Neural progenitor cell (in vitro differentiated cells): Measurements from ENCODE around the gene BSN. TPM values are rescaled to one million over a fixed set of nuclear protein-coding genes. Genes with fewer than 3 reads are reported as not detected.

Experiments used
- DNase-seq: peaks from one replicate; pipeline ENCODE4 v3.0.0-alpha.2; 2016; ENCODE audit warnings: low spot score
- H2AFZ ChIP-seq: fragments of 200-600 bp; sonication (generic); replicated peaks from 2 replicates; pipeline ENCODE4 v1.6.1; 2016; ENCODE audit warnings: antibody characterized with exemption
- H3F3A ChIP-seq: fragments of 200-600 bp; sonication (generic); 2 replicates; pipeline ENCODE4 v1.6.1; 2016; ENCODE audit warnings: antibody characterized with exemption, low read depth
- H3K27ac ChIP-seq: fragments of 200-600 bp; sonication (generic); 2 replicates; pipeline ENCODE4 v1.5.1; 2016; ENCODE audit warnings: mild to moderate bottlenecking
- H3K27me3 ChIP-seq: fragments of 200-600 bp; sonication (generic); 2 replicates; pipeline ENCODE4 v1.6.1; 2016; ENCODE audit warnings: mild to moderate bottlenecking, moderate library complexity
- H3K36me3 ChIP-seq: fragments of 200-600 bp; sonication (generic); 2 replicates; pipeline ENCODE4 v1.5.1; 2016
- H3K4me1 ChIP-seq: fragments of 200-600 bp; sonication (generic); 2 replicates; pipeline ENCODE4 v1.6.1; 2016; ENCODE audit warnings: mixed run types
- H3K4me2 ChIP-seq: fragments of 200-600 bp; sonication (generic); 2 replicates; pipeline ENCODE4 v1.6.1; 2016
- H3K4me3 ChIP-seq: fragments of 200-600 bp; sonication (generic); 2 replicates; pipeline ENCODE4 v1.5.1; 2016
- H3K79me2 ChIP-seq: fragments of 200-600 bp; sonication (generic); 2 replicates; pipeline ENCODE4 v1.6.1; 2016; ENCODE audit warnings: low read depth
- H3K9ac ChIP-seq: fragments of 200-600 bp; sonication (generic); 2 replicates; pipeline ENCODE4 v1.6.1; 2016
- H3K9me3 ChIP-seq: fragments of 200-600 bp; sonication (generic); 2 replicates; pipeline ENCODE4 v1.5.1; 2016; ENCODE audit warnings: low read depth
- H4K20me1 ChIP-seq: fragments of 200-600 bp; sonication (generic); 2 replicates; pipeline ENCODE4 v1.6.1; 2016; ENCODE audit warnings: low read depth
- H3K27ac Mint-ChIP-seq: 3 replicates; pipeline ENCODE4 v1.8.0; 2021; ENCODE audit warnings: mixed read lengths
- H3K27me3 Mint-ChIP-seq: 2 replicates; pipeline ENCODE4 v1.8.0; 2022; ENCODE audit warnings: low read depth, mild to moderate bottlenecking, inconsistent platforms, moderate library complexity, mixed read lengths; ENCODE audit not compliant: insufficient read depth
- H3K36me3 Mint-ChIP-seq: 3 replicates; pipeline ENCODE4 v1.8.0; 2021; ENCODE audit warnings: mixed read lengths
- H3K4me1 Mint-ChIP-seq: 3 replicates; pipeline ENCODE4 v1.8.0; 2021; ENCODE audit warnings: mixed read lengths
- H3K4me3 Mint-ChIP-seq: 3 replicates; pipeline ENCODE4 v1.8.0; 2021; ENCODE audit warnings: mild to moderate bottlenecking, moderate library complexity, mixed read lengths
- H3K9me3 Mint-ChIP-seq: 3 replicates; pipeline ENCODE4 v1.8.0; 2020; ENCODE audit warnings: mixed read lengths
- CTCF ChIP-seq: fragments of 200-600 bp; sonication (generic); IDR thresholded peaks from 2 replicates; pipeline ENCODE4 v1.5.1; 2017; ENCODE audit warnings: antibody characterized with exemption, mild to moderate bottlenecking
- EZH2 ChIP-seq: fragments of 200-600 bp; sonication (generic); IDR thresholded peaks from 2 replicates; pipeline ENCODE4 v1.6.1; 2017; ENCODE audit warnings: antibody characterized with exemption, mild to moderate bottlenecking, moderate library complexity
- EZH2phosphoT487 ChIP-seq: fragments of 200-600 bp; sonication (generic); IDR thresholded peaks from 2 replicates; pipeline ENCODE4 v1.6.1; 2017; ENCODE audit warnings: antibody characterized with exemption
- total RNA-seq: library from RNA; depleted of rRNA; stranded (reverse); fragments of >200 nt; gene quantifications from 2 replicates; pipeline ENCODE4 v1.2.3, GENCODE V29; 2015; ENCODE audit warnings: low replicate concordance

Gene BSN
- total RNA-seq, 1 donor from 2014 or later = 0.17 TPM

- no peaks in the 10 kb centered on the region for H3K79me2 ChIP-seq
- no peaks in the 10 kb centered on the region for H4K20me1 ChIP-seq
- H3K27ac ChIP-seq = no peak overlapping the region
- peaks cover 4% of the 10 kb centered on the region for H3K27me3 ChIP-seq
- no peak overlapping the region for H3K4me2 ChIP-seq
- H3K9ac ChIP-seq = no peak overlapping the region
- Mint-ChIP-seq H3K4me1 (peaks cover under 1% of the 10 kb centered on the region), H3K27me3 (no peaks in the 10 kb centered on the region), H3K36me3 (no peaks in the 10 kb centered on the region), H3K4me3 (no peak overlapping the region), H3K9me3 (no peaks in the 10 kb centered on the region), H3K27ac (no peak overlapping the region)
- peaks cover 1% of the 10 kb centered on the region for H3F3A ChIP-seq
- DNase-seq = no peak
- TF ChIP-seq EZH2phosphoT487 (no peak), CTCF (no peak), EZH2 (no peak)
- no peaks in the 10 kb centered on the region for H3K36me3 ChIP-seq
- H3K4me1 ChIP-seq = no peaks in the 10 kb centered on the region
- H3K4me3 ChIP-seq = no peak overlapping the region
- no peak overlapping the region for H2AFZ ChIP-seq
- no peaks in the 10 kb centered on the region for H3K9me3 ChIP-seq
These were observed 159.2 kb downstream of the BSN start for GRCh38 chr3:49713336-49714105.

- H3K9me3 Mint-ChIP-seq = no peaks in the 10 kb centered on the region
- Histone ChIP-seq H4K20me1 (no peaks in the 10 kb centered on the region), H3K4me1 (peaks cover 3% of the 10 kb centered on the region), H3K27me3 (peaks cover 8% of the 10 kb centered on the region), H3K36me3 (no peaks in the 10 kb centered on the region), H2AFZ (no peak overlapping the region), H3K27ac (no peak overlapping the region), H3K9me3 (no peaks in the 10 kb centered on the region), H3F3A (peaks cover 14% of the 10 kb centered on the region), H3K79me2 (no peaks in the 10 kb centered on the region), H3K4me2 (no peak overlapping the region), H3K4me3 (no peak overlapping the region), H3K9ac (no peak overlapping the region)
- peaks cover 8% of the 10 kb centered on the region for H3K4me1 Mint-ChIP-seq
- H3K36me3 Mint-ChIP-seq = peaks cover 3% of the 10 kb centered on the region
- TF ChIP-seq CTCF (no peak), EZH2phosphoT487 (no peak), EZH2 (no peak)
- no peaks in the 10 kb centered on the region for H3K27me3 Mint-ChIP-seq
- no peak overlapping the region for H3K4me3 Mint-ChIP-seq
- no peak overlapping the region for H3K27ac Mint-ChIP-seq
- no peak for DNase-seq
These were observed 160.7 kb downstream of the BSN start for GRCh38 chr3:49714728-49715550.

- H3K27me3 ChIP-seq = peaks cover 8% of the 10 kb centered on the region
- peaks cover 22% of the 10 kb centered on the region for H3F3A ChIP-seq
- no peak overlapping the region for H3K4me3 ChIP-seq
- no peak overlapping the region for H2AFZ ChIP-seq
- H3K79me2 ChIP-seq = no peaks in the 10 kb centered on the region
- H4K20me1 ChIP-seq = no peaks in the 10 kb centered on the region
- no peak for DNase-seq
- peaks cover 3% of the 10 kb centered on the region for H3K4me1 ChIP-seq
- H3K27ac ChIP-seq = no peak overlapping the region
- no peak overlapping the region for H3K9ac ChIP-seq
- no peak overlapping the region for H3K4me2 ChIP-seq
- Mint-ChIP-seq H3K27ac (no peak overlapping the region), H3K4me1 (peaks cover 8% of the 10 kb centered on the region), H3K4me3 (no peak overlapping the region), H3K36me3 (peaks cover 3% of the 10 kb centered on the region), H3K9me3 (no peaks in the 10 kb centered on the region), H3K27me3 (no peaks in the 10 kb centered on the region)
- H3K9me3 ChIP-seq = no peaks in the 10 kb centered on the region
- TF ChIP-seq CTCF (no peak), EZH2phosphoT487 (no peak), EZH2 (no peak)
- no peaks in the 10 kb centered on the region for H3K36me3 ChIP-seq
These were observed 161.4 kb downstream of the BSN start for GRCh38 chr3:49715611-49716121.
